ENCODE results near the gene EP400.

EP400 gene

GRCh38 chr12:131922772-131923171 lies 27.0 kb upstream of the EP400 start:
- H3K4me3 ChIP-seq (ENCODE audit: low read depth, low read length), result no peak overlapping the region
- no peak for DNase-seq (ENCODE audit: low read depth)
- no peak for TF ChIP-seq CTCF (conservative IDR thresholded peaks at IDR 0.05; ENCODE audit: low read depth, low read length)

- no peak for DNase-seq (ENCODE audit: low read depth)
- H3K4me3 ChIP-seq (ENCODE audit: low read depth, low read length), result no peak overlapping the region
- no peak for TF ChIP-seq CTCF (conservative IDR thresholded peaks at IDR 0.05; ENCODE audit: low read depth, low read length)
These were observed 26.5 kb upstream of the EP400 start for GRCh38 chr12:131923260-131923659.

- H3K4me3 ChIP-seq (ENCODE audit: low read depth, low read length), result no peak overlapping the region
- TF ChIP-seq CTCF (conservative IDR thresholded peaks at IDR 0.05; ENCODE audit: low read depth, low read length), result no peak
- no peak for DNase-seq (ENCODE audit: low read depth)
These were observed 22.3 kb upstream of the EP400 start for GRCh38 chr12:131927110-131928079.

- H3K4me3 ChIP-seq (ENCODE audit: low read depth, low read length), result peak overlapping the region; percentile 92
- no peak for TF ChIP-seq CTCF (conservative IDR thresholded peaks at IDR 0.05; ENCODE audit: low read depth, low read length)
- peak; percentile 31 for DNase-seq (ENCODE audit: low read depth)
These were observed 21.5 kb upstream of the EP400 start for GRCh38 chr12:131928080-131928710.

GRCh38 chr12:131928711-131929580 lies 20.8 kb upstream of the EP400 start, which contains the start of gene PUS1:
Gene PUS1 (plus strand): TSS chr12:131929276. CDS start chr12:131929723, 447 bp downstream.
- TF ChIP-seq CTCF (conservative IDR thresholded peaks at IDR 0.05; ENCODE audit: low read depth, low read length), result no peak
- peak within 1 kb of the TSS; percentile 92 for H3K4me3 ChIP-seq (ENCODE audit: low read depth, low read length)
- DNase-seq (ENCODE audit: low read depth), result peak; percentile 95

GRCh38 chr12:131929581-131930456 lies 19.9 kb upstream of the EP400 start:
- peak; percentile 36 for DNase-seq (ENCODE audit: low read depth)
- peak overlapping the region; percentile 92 for H3K4me3 ChIP-seq (ENCODE audit: low read depth, low read length)
- TF ChIP-seq CTCF (conservative IDR thresholded peaks at IDR 0.05; ENCODE audit: low read depth, low read length), result no peak
